Coronary artery (tissue), 2 donors: ENCODE data around the gene HINT1.
"Not testable (repeated sequence)": the region's sequence is repeated elsewhere in the genome, so short reads cannot be mapped to it uniquely, and the experiment has no call there.

Experiments
- DNase-seq: peaks from one replicate; pipeline ENCODE4 v3.0.0-alpha.2; 2017; ENCODE audit warnings: low spot score
- H3K27ac ChIP-seq, 2 donors: fragments of 200-600 bp; sonication (generic); one replicate each; pipeline ENCODE4 v1.5.1; 2016 to 2019
- H3K4me3 ChIP-seq: fragments of 200-600 bp; sonication (generic); 2 replicates; pipeline ENCODE4 v1.5.1; 2016; ENCODE audit warnings: mild to moderate bottlenecking, moderate library complexity
- CTCF ChIP-seq: fragments of 200-600 bp; sonication (generic); IDR thresholded peaks from one replicate; pipeline ENCODE4 v1.5.1; 2019; ENCODE audit warnings: antibody characterized with exemption

HINT1 gene

GRCh38 chr5:131195696-131196095 lies 30.6 kb upstream of the HINT1 start:
- Histone ChIP-seq H3K4me3 (no peak overlapping the region), H3K27ac (no peak overlapping the region)
- no peak for DNase-seq
- TF ChIP-seq CTCF, result no peak

- TF ChIP-seq CTCF, result no peak
- Histone ChIP-seq H3K4me3 (no peak overlapping the region), H3K27ac (no peak overlapping the region)
- DNase-seq, result no peak
Observed at GRCh38 chr5:131194725-131195124, 29.7 kb upstream of the HINT1 start.

GRCh38 chr5:131193897-131194296 lies 28.8 kb upstream of the HINT1 start:
- H3K4me3 ChIP-seq, H3K27ac ChIP-seq, DNase-seq: not testable (repeated sequence)

GRCh38 chr5:131193106-131193505 lies 28.1 kb upstream of the HINT1 start:
- no peak for TF ChIP-seq CTCF
- Histone ChIP-seq H3K27ac (no peak overlapping the region), H3K4me3 (no peak overlapping the region)
- no peak for DNase-seq

- DNase-seq, result no peak
- Histone ChIP-seq H3K4me3 (no peak overlapping the region), H3K27ac (no peak overlapping the region)
- TF ChIP-seq CTCF, result no peak
Observed at GRCh38 chr5:131186561-131187256, 21.7 kb upstream of the HINT1 start.

GRCh38 chr5:131185523-131186104 lies 20.6 kb upstream of the HINT1 start:
- no peak for DNase-seq
- Histone ChIP-seq H3K27ac (no peak overlapping the region), H3K4me3 (no peak overlapping the region)
- TF ChIP-seq CTCF, result no peak

- no peak for TF ChIP-seq CTCF
- no peak overlapping the region for H3K4me3 ChIP-seq
- no peak overlapping the region for H3K27ac ChIP-seq
- no peak for DNase-seq
Observed at GRCh38 chr5:131182839-131183238, 17.8 kb upstream of the HINT1 start.
